WI38 (cell line): ENCODE results near the gene GFPT2.

ENCODE experiments used
- H3K4me3 ChIP-seq: 2 replicates; pipeline ENCODE4 v1.5.1; 2011; ENCODE audit warnings: low read depth, mild to moderate bottlenecking, control low read depth, low read length
- CTCF ChIP-seq: IDR thresholded peaks from 2 replicates; pipeline ENCODE4 v1.5.1; 2012; ENCODE audit warnings: low read depth, mild to moderate bottlenecking, control low read depth, low read length

Gene GFPT2

GRCh38 chr5:180297587-180298282 lies 55.4 kb downstream of the GFPT2 start:
- no peak for TF ChIP-seq CTCF

GRCh38 chr5:180296771-180297170 lies 56.4 kb downstream of the GFPT2 start:
- TF ChIP-seq CTCF = no peak
- H3K4me3 ChIP-seq = no peak overlapping the region

More at GRCh38 chr5:180297587-180298282, 55.4 kb downstream of the GFPT2 start:
- no peak overlapping the region for H3K4me3 ChIP-seq

- TF ChIP-seq CTCF = no peak
- no peak overlapping the region for H3K4me3 ChIP-seq
Observed at GRCh38 chr5:180294913-180295555, 58.1 kb downstream of the GFPT2 start.

GRCh38 chr5:180294411-180294810 lies 58.7 kb downstream of the GFPT2 start:
- no peak overlapping the region for H3K4me3 ChIP-seq
- TF ChIP-seq CTCF = no peak

- H3K4me3 ChIP-seq = peak within 1 kb of the TSS; percentile 81
- TF ChIP-seq CTCF = no peak
Observed at GRCh38 chr5:180291943-180292831, 60.9 kb downstream of the GFPT2 start, which contains the start of gene MAPK9. TSS of gene MAPK9 (minus strand) at chr5:180292083. CDS start at chr5:180280561, 11,522 bp downstream.

GRCh38 chr5:180291234-180291940 lies 61.7 kb downstream of the GFPT2 start:
- TF ChIP-seq CTCF = peak; percentile 11; the same call in 1 of the 2 replicates
- peak overlapping the region; percentile 81 for H3K4me3 ChIP-seq
